Endothelial cell of umbilical vein (primary cell): Measurements from ENCODE around the gene SAP130. TPM values are rescaled to one million over a fixed set of nuclear protein-coding genes. Genes with fewer than 3 reads are reported as not detected.

Source experiments
- BruUV-seq: library from RNA; stranded (reverse); fragments of 400-500 nt; replicated peaks from 2 replicates; lab custom pipeline; 2021; lab: Mats Ljungman, UMichigan
- CTCF ChIA-PET: fragments of 300-600, 350-600 bp; sonication (Branson Sonifier 250); formaldehyde crosslinking; loops from one replicate; lab custom pipeline; 2021; ENCODE audit warnings: antibody characterized with exemption, inconsistent platforms; lab: Charles Lee
- POLR2A ChIA-PET: fragments of 300-600, 350-600 bp; sonication (Branson Sonifier 250); formaldehyde crosslinking; loops from one replicate; lab custom pipeline; 2021; ENCODE audit warnings: antibody characterized with exemption, inconsistent platforms; lab: Charles Lee
- DNase-seq: peaks from one replicate; pipeline ENCODE4 v3.0.0-alpha.2; 2011; ENCODE audit warnings: low read depth, low spot score
- FAIRE-seq: peaks from 2 replicates; lab custom pipeline; 2011; peaks lifted over from hg19 to GRCh38; lab: Jason Lieb, UNC
- H2AFZ ChIP-seq: 2 replicates; pipeline ENCODE4 v1.6.0; 2012; ENCODE audit warnings: low read depth, low read length, control low read depth, inconsistent platforms
- H3K27ac ChIP-seq: 2 replicates; pipeline ENCODE4 v1.5.1; 2011; ENCODE audit warnings: low read depth, mild to moderate bottlenecking, control low read depth, low read length, moderate library complexity; ENCODE audit not compliant: insufficient read depth
- H3K27me3 ChIP-seq, 2 experiments: 2 replicates each; pipeline versions ENCODE4 v1.6.0 to v1.6.1; 2011; ENCODE audit warnings: low read length in 2 of 2, mixed read lengths in 1 of 2; ENCODE audit not compliant: control insufficient read depth in 2 of 2, insufficient read depth in 2 of 2
- H3K36me3 ChIP-seq, 2 experiments: 2 replicates in 1 of 2; 3 replicates in 1 of 2; pipeline ENCODE4 v1.5.1; 2011; ENCODE audit warnings: low read length in 2 of 2, mild to moderate bottlenecking in 1 of 2, moderate library complexity in 1 of 2; ENCODE audit not compliant: control insufficient read depth in 2 of 2, insufficient read depth in 2 of 2; ENCODE audit errors: extremely low read depth in 1 of 2
- H3K4me1 ChIP-seq: 3 replicates; pipeline ENCODE4 v1.5.1; 2011; ENCODE audit warnings: mild to moderate bottlenecking, low read length; ENCODE audit not compliant: control insufficient read depth, insufficient read depth; ENCODE audit errors: extremely low read depth
- H3K4me2 ChIP-seq: 2 replicates; pipeline ENCODE4 v1.6.1; 2011; ENCODE audit warnings: low read length, control low read depth, mixed read lengths; ENCODE audit not compliant: insufficient read depth
- H3K4me3 ChIP-seq, 3 experiments: fragments of 200-600 bp in 1 of 3; sonication (generic), shearing (Covaris generic) in 1 of 3; replicated peaks in 1 of 3; 2 replicates each; pipeline ENCODE4 v1.5.1; 2011 to 2016; ENCODE audit warnings: control low read depth in 3 of 3, low read length in 3 of 3, mild to moderate bottlenecking in 2 of 3, inconsistent platforms in 1 of 3, low read depth in 1 of 3, moderate library complexity in 1 of 3; ENCODE audit not compliant: insufficient read depth in 1 of 3
- H3K79me2 ChIP-seq: 2 replicates; pipeline ENCODE4 v1.6.0; 2012; ENCODE audit warnings: low read length, inconsistent platforms; ENCODE audit not compliant: control insufficient read depth, insufficient read depth
- H3K9ac ChIP-seq: replicated peaks from 2 replicates; pipeline ENCODE3; 2011; ENCODE audit warnings: low read length, control low read depth; ENCODE audit not compliant: insufficient read depth; ENCODE audit errors: extremely low read depth
- H3K9me1 ChIP-seq: replicated peaks from 3 replicates; pipeline ENCODE4 v1.6.0; 2011; ENCODE audit warnings: mild to moderate bottlenecking, low read length; ENCODE audit not compliant: control insufficient read depth, insufficient read depth; ENCODE audit errors: extremely low read depth
- H3K9me3 ChIP-seq: replicated peaks from 2 replicates; pipeline ENCODE4 v1.5.1; 2012; ENCODE audit warnings: low read length, inconsistent platforms; ENCODE audit not compliant: control insufficient read depth, insufficient read depth
- H4K20me1 ChIP-seq: replicated peaks from 2 replicates; pipeline ENCODE3; 2011; ENCODE audit warnings: mild to moderate bottlenecking, low read length; ENCODE audit not compliant: control insufficient read depth, insufficient read depth; ENCODE audit errors: extremely low read depth
- CTCF ChIP-seq, 2 donors: IDR thresholded peaks; 1 replicate in 1 of 2; 2 replicates in 1 of 2; pipeline ENCODE4 v1.5.1; 2011; ENCODE audit warnings: low read length in 2 of 2, mild to moderate bottlenecking in 2 of 2, moderate library complexity in 2 of 2, control low read depth in 1 of 2, inconsistent platforms in 1 of 2, low read depth in 1 of 2; ENCODE audit not compliant: insufficient read depth in 1 of 2; ENCODE audit errors: extremely low read depth in 1 of 2
- EZH2 ChIP-seq: IDR thresholded peaks from 2 replicates; pipeline ENCODE4 v1.6.1; 2012; ENCODE audit warnings: borderline replicate concordance, low read depth, mild to moderate bottlenecking, moderate library complexity, low read length, inconsistent platforms; ENCODE audit not compliant: severe bottlenecking
- FOS ChIP-seq: IDR thresholded peaks from 2 replicates; pipeline ENCODE4 v1.6.1; 2011; ENCODE audit warnings: mild to moderate bottlenecking, low read length, moderate library complexity, borderline replicate concordance; ENCODE audit not compliant: insufficient read depth
- GATA2 ChIP-seq: IDR thresholded peaks from 2 replicates; pipeline ENCODE4 v1.7.0; 2011; ENCODE audit warnings: low read depth, mild to moderate bottlenecking, moderate library complexity, mixed read lengths, low read length; ENCODE audit not compliant: insufficient read length, insufficient read depth
- JUN ChIP-seq: IDR thresholded peaks from 2 replicates; pipeline ENCODE4 v1.6.1; 2011; ENCODE audit warnings: borderline replicate concordance, low read depth; ENCODE audit not compliant: insufficient read length, insufficient read depth
- MYC ChIP-seq: IDR thresholded peaks from one replicate; pipeline ENCODE4 v1.6.1; 2011; ENCODE audit warnings: mild to moderate bottlenecking, low read depth, low read length
- POLR2A ChIP-seq: IDR thresholded peaks from 2 replicates; pipeline ENCODE4 v1.6.1; 2012; ENCODE audit warnings: low read depth, mild to moderate bottlenecking, control low read depth, low read length
- POLR2AphosphoS5 ChIP-seq: IDR thresholded peaks from 2 replicates; pipeline ENCODE4 v1.6.1; 2012; ENCODE audit warnings: low read depth, mild to moderate bottlenecking, control low read depth, low read length, moderate library complexity; ENCODE audit not compliant: insufficient read depth
- dilution Hi-C: fragments of 300-500 bp; cut with MboI; formaldehyde crosslinking; loops from one replicate; pipeline ENCODE4 v1.15.0; 2019; ENCODE audit warnings: low sequenced_read_pairs; ENCODE audit not compliant: extremely low pct_ligation_motif_present
- intact Hi-C: fragments of 100-400 bp; cut with micrococcal nuclease; formaldehyde crosslinking; loops from one replicate; pipeline ENCODE4 v1.10.0; 2022
- polyA plus RNA-seq, 4 experiments: library from polyadenylated mRNA; depleted of rRNA in 3 of 4; stranded (reverse) in 3 of 4; unstranded in 1 of 4; fragments of >200 nt; gene quantifications; 2 replicates each; pipeline versions ENCODE4 v1.2.1 to v1.2.3, GENCODE V29; 2011 to 2012; ENCODE audit warnings: missing spikeins in 1 of 4
- total RNA-seq: library from RNA; stranded (reverse); gene quantifications from 2 replicates; pipeline ENCODE4 v1.2.3, GENCODE V29; 2021
- TF ChIP-seq, protein P1 (sequence below): IDR thresholded peaks from 2 replicates; pipeline ENCODE4 v1.6.1; 2011; ENCODE audit not compliant: insufficient read depth, insufficient read length

The SAP130 gene
- total and polyA plus RNA-seq, 2 donors (not counting 3 experiments of a cell fraction or from before 2014, with no cell fraction given) = 26.8 to 34.3 TPM

DNA sequence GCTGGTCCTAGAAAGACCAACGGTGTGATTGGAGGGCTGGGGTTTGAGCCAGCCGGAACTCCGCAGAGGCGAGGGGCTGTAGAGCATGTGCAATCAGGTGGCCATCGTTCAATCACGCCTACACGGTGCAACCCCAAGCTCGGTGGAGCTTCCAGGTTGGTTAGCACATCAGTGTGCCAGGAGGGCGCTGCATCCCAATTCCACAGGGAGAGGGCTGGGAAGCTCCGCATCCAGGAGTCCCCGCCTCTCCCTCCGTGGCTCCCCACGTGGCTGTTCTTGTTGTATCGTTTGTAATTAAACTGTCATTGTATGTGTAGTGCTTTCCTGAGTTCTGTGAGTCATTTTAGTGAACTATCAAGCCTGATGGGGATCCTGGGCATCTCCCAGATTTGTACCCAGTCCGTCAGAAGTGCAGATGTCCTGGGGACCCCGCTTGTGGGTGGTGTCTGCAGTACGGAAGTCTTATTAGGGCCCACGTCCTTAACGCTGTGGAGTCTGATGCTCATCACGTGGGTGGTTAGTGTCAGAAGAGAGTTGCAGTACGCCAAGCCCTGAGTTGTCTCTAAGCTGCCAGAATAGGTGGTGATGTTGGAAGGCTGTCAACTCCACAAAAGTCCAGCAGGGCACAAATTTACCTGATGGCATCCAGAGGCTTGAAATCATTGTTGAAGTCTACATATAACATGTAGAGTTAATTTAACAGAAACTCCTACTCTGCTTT is 121.5 kb downstream of the SAP130 start:
- Histone ChIP-seq H3K9me3 (no peaks in the 10 kb centered on the region), H2AFZ (no peak overlapping the region), H3K9me1 (no peaks in the 10 kb centered on the region), H3K27ac (no peak overlapping the region), H3K9ac (no peak overlapping the region), H3K79me2 (no peaks in the 10 kb centered on the region), H3K4me3 (no peak overlapping the region), H3K4me2 (no peak overlapping the region), H3K4me1 (no peaks in the 10 kb centered on the region), H3K27me3 (peaks cover 0 to 5% of the 10 kb centered on the region in 2 experiments), H3K36me3 (no peaks in the 10 kb centered on the region), H4K20me1 (no peaks in the 10 kb centered on the region)
- ChIA-PET CTCF (no interaction called here), POLR2A (no interaction called here)
- intact Hi-C loops (no loop called here), dilution Hi-C loops (no loop called here)
- DNase-seq (no peak), FAIRE-seq (no peak)
- no TSS peak for BruUV-seq
- no peak for TF ChIP-seq FOS
- no peak for TF ChIP-seq EZH2
- TF ChIP-seq MYC = no peak
- TF ChIP-seq, protein P1, sequence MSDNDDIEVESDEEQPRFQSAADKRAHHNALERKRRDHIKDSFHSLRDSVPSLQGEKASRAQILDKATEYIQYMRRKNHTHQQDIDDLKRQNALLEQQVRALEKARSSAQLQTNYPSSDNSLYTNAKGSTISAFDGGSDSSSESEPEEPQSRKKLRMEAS = no peak
- TF ChIP-seq POLR2A = no peak
- no peak for TF ChIP-seq JUN
- TF ChIP-seq CTCF (IDR thresholded peaks at IDR 0.05; ENCODE audit: extremely low read depth in 1 of 2, insufficient read depth in 1 of 2, low read depth in 1 of 2, low read length in 2 of 2) = no peak
- no peak for TF ChIP-seq GATA2
- TF ChIP-seq POLR2AphosphoS5 = no peak
